ENCODE data around the gene SPATA31A6.
"Not testable (repeated sequence)": the region's sequence is repeated elsewhere in the genome, so short reads cannot be mapped to it uniquely, and the experiment has no call there.

Gene SPATA31A6

GRCh38 chr9:42183359-42183758 is at the start of gene SPATA31A6:
TSS of gene SPATA31A6 (plus strand) at chr9:42183659. CDS start at chr9:42183688, 29 bp downstream.
- POLR2A ChIA-PET; CTCF ChIA-PET; DNase-seq (ENCODE audit: extremely low spot score): not testable (repeated sequence)

- peak; percentile 27 for TF ChIP-seq CTCF (IDR thresholded peaks at IDR 0.05; ENCODE audit: control extremely low read depth, extremely low read depth, low read depth, missing control alignments)
- POLR2A ChIA-PET; DNase-seq (ENCODE audit: extremely low spot score); CTCF ChIA-PET: not testable (repeated sequence)
These were observed 23.2 kb upstream of the SPATA31A6 start for GRCh38 chr9:42160299-42160698.

GRCh38 chr9:42219861-42220260 is 36.4 kb downstream of the SPATA31A6 start:
- DNase-seq (ENCODE audit: extremely low spot score); CTCF ChIA-PET; POLR2A ChIA-PET: not testable (repeated sequence)

- POLR2A ChIA-PET; CTCF ChIA-PET; DNase-seq (ENCODE audit: extremely low spot score): not testable (repeated sequence)
These were observed 39.8 kb downstream of the SPATA31A6 start for GRCh38 chr9:42223230-42223629.

GRCh38 chr9:42233031-42233430 is 49.6 kb downstream of the SPATA31A6 start:
- POLR2A ChIA-PET; DNase-seq (ENCODE audit: extremely low spot score); CTCF ChIA-PET: not testable (repeated sequence)

- CTCF ChIA-PET; POLR2A ChIA-PET; DNase-seq (ENCODE audit: extremely low spot score): not testable (repeated sequence)
These were observed 51.2 kb downstream of the SPATA31A6 start for GRCh38 chr9:42234610-42235009.

GRCh38 chr9:42235352-42235991 is 52.0 kb downstream of the SPATA31A6 start:
- CTCF ChIA-PET; POLR2A ChIA-PET; DNase-seq (ENCODE audit: extremely low spot score): not testable (repeated sequence)

- DNase-seq (ENCODE audit: extremely low spot score); CTCF ChIA-PET; POLR2A ChIA-PET: not testable (repeated sequence)
These were observed 52.6 kb downstream of the SPATA31A6 start for GRCh38 chr9:42236097-42236496.

GRCh38 chr9:42237381-42237780 is 53.9 kb downstream of the SPATA31A6 start:
- POLR2A ChIA-PET; CTCF ChIA-PET; DNase-seq (ENCODE audit: extremely low spot score): not testable (repeated sequence)

- POLR2A ChIA-PET; DNase-seq (ENCODE audit: extremely low spot score); CTCF ChIA-PET: not testable (repeated sequence)
These were observed 55.4 kb downstream of the SPATA31A6 start for GRCh38 chr9:42238862-42239261.

Measured in GM10248 (cell line).